Measurements from ENCODE around the gene TUFT1.

TUFT1 gene

DNA sequence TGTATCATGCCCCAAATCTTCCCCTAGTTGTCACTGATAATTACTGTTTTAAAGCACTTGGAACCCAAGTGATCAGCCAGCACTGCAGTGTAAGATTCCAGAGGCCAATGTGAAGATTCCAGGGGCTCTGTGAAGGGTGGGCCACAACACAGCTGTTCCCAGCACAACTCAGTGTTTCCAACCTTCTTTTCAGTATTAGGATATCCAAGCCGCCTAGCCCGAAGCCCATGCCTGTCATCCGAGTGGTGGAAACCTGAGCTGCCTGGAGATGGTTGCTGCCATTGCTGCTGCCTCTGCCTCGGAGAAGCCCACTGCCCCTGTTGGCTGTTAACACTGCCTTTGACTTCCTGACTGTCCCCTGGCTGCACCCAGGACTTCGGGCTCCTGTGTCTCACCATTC, 41.3 kb downstream of the TUFT1 start:
- Histone ChIP-seq H3K4me3 (replicated peaks; ENCODE audit: low read depth, low read length) (no peak overlapping the region), H3K27me3 (replicated peaks; ENCODE audit: control insufficient read depth, insufficient read depth, low read length) (no peaks in the 10 kb centered on the region), H3K36me3 (ENCODE audit: control insufficient read depth, insufficient read depth, low read length) (no peaks in the 10 kb centered on the region)
- no peak for DNase-seq (ENCODE audit: extremely low read depth, insufficient read length)
- TF ChIP-seq, protein P1, sequence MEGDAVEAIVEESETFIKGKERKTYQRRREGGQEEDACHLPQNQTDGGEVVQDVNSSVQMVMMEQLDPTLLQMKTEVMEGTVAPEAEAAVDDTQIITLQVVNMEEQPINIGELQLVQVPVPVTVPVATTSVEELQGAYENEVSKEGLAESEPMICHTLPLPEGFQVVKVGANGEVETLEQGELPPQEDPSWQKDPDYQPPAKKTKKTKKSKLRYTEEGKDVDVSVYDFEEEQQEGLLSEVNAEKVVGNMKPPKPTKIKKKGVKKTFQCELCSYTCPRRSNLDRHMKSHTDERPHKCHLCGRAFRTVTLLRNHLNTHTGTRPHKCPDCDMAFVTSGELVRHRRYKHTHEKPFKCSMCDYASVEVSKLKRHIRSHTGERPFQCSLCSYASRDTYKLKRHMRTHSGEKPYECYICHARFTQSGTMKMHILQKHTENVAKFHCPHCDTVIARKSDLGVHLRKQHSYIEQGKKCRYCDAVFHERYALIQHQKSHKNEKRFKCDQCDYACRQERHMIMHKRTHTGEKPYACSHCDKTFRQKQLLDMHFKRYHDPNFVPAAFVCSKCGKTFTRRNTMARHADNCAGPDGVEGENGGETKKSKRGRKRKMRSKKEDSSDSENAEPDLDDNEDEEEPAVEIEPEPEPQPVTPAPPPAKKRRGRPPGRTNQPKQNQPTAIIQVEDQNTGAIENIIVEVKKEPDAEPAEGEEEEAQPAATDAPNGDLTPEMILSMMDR (IDR thresholded peaks at IDR 0.05; ENCODE audit: insufficient read depth, low read length, poor library complexity, severe bottlenecking) = no peak

DNA sequence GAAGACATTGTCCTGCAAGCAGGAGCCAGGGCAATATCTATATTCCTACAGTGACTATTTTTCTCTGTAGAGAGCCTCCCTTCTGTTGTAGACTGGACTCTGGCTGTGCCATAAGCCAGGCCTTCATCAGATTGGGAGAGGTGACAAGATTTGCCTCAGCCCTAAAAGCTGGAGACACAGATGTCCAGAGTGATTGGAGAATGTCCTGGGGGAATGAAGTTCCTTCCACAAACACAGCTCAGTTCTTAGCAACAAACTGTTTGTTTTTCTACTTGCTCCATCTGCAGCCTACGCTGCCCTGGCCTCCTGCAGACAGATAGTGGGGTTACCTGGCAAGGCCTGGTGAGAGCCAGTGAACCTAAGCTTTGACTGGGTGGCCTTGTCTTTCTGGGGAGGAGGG, 41.8 kb downstream of the TUFT1 start:
- no peaks in the 10 kb centered on the region for H3K27me3 ChIP-seq (replicated peaks; ENCODE audit: control insufficient read depth, insufficient read depth, low read length)
- no peak overlapping the region for H3K4me3 ChIP-seq (replicated peaks; ENCODE audit: low read depth, low read length)
- no peaks in the 10 kb centered on the region for H3K36me3 ChIP-seq (ENCODE audit: control insufficient read depth, insufficient read depth, low read length)
- no peak for DNase-seq (ENCODE audit: extremely low read depth, insufficient read length)
- TF ChIP-seq, protein P1 (IDR thresholded peaks at IDR 0.05; ENCODE audit: insufficient read depth, low read length, poor library complexity, severe bottlenecking) = no peak

- H3K27me3 ChIP-seq (replicated peaks; ENCODE audit: control insufficient read depth, insufficient read depth, low read length) = no peaks in the 10 kb centered on the region
- H3K4me3 ChIP-seq (replicated peaks; ENCODE audit: low read depth, low read length) = no peak overlapping the region
- H3K36me3 ChIP-seq (ENCODE audit: control insufficient read depth, insufficient read depth, low read length) = no peaks in the 10 kb centered on the region
- TF ChIP-seq, protein P1 (IDR thresholded peaks at IDR 0.05; ENCODE audit: insufficient read depth, low read length, poor library complexity, severe bottlenecking) = no peak
- DNase-seq (ENCODE audit: extremely low read depth, insufficient read length) = no peak
Measured at GRCh38 chr1:151583796-151584195, 43.7 kb downstream of the TUFT1 start.

- Histone ChIP-seq H3K4me3 (replicated peaks; ENCODE audit: low read depth, low read length) (no peak overlapping the region), H3K27me3 (replicated peaks; ENCODE audit: control insufficient read depth, insufficient read depth, low read length) (no peaks in the 10 kb centered on the region), H3K36me3 (ENCODE audit: control insufficient read depth, insufficient read depth, low read length) (no peaks in the 10 kb centered on the region)
- DNase-seq (ENCODE audit: extremely low read depth, insufficient read length) = no peak
- TF ChIP-seq, protein P1 (IDR thresholded peaks at IDR 0.05; ENCODE audit: insufficient read depth, low read length, poor library complexity, severe bottlenecking) = no peak
Measured at GRCh38 chr1:151584278-151584677, 44.2 kb downstream of the TUFT1 start.

DNA sequence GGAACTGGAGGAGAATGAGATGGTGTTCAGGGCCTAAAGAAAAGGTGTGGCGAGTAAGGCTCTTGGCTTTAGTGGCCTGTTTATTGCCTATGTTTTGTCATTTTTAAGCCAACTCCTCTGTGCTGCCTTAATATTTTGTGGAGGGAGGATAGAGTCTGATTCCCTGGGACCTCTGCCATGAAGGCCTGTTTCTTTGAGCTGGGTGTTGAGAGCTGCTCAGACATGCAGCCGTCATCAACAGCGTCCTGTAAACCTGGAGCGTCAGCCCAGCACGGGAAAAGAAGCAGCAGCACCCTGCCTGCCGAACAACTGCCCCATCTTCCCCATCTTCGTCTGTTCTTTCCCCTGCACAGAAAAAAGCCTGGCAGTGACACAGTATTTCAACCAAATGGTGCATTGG, 44.7 kb downstream of the TUFT1 start:
- Histone ChIP-seq H3K36me3 (ENCODE audit: control insufficient read depth, insufficient read depth, low read length) (no peaks in the 10 kb centered on the region), H3K4me3 (replicated peaks; ENCODE audit: low read depth, low read length) (no peak overlapping the region), H3K27me3 (replicated peaks; ENCODE audit: control insufficient read depth, insufficient read depth, low read length) (no peaks in the 10 kb centered on the region)
- TF ChIP-seq, protein P1 (IDR thresholded peaks at IDR 0.05; ENCODE audit: insufficient read depth, low read length, poor library complexity, severe bottlenecking) = no peak
- no peak for DNase-seq (ENCODE audit: extremely low read depth, insufficient read length)

DNA sequence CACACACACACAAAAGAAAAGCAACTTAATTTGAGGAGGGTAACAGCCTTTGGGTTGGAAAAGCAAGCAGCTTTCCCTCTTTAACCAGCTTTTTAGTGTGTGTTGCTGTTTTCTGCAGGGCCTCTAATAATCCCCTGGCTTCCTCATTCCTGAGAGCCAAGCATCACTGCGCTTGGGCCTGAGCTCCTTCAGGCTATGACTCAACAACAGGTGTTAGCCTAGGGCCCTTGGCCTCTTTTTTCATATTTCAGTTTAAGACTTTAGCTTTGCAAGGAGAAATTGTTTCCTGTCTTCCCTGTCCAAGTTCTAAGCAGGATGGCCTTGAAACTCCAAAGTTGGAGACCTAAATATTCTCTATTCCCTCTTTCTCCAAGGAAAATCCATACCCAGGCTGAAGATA, 45.5 kb downstream of the TUFT1 start:
- H3K27me3 ChIP-seq (replicated peaks; ENCODE audit: control insufficient read depth, insufficient read depth, low read length) = no peaks in the 10 kb centered on the region
- TF ChIP-seq, protein P1 (IDR thresholded peaks at IDR 0.05; ENCODE audit: insufficient read depth, low read length, poor library complexity, severe bottlenecking) = no peak
- H3K36me3 ChIP-seq (ENCODE audit: control insufficient read depth, insufficient read depth, low read length) = no peaks in the 10 kb centered on the region
- no peak overlapping the region for H3K4me3 ChIP-seq (replicated peaks; ENCODE audit: low read depth, low read length)
- DNase-seq (ENCODE audit: extremely low read depth, insufficient read length) = no peak
